Measurements from ENCODE around the gene FOXO3. TPM values are rescaled to one million over a fixed set of nuclear protein-coding genes. Genes with fewer than 3 reads are reported as not detected.

FOXO3 gene
- total RNA-seq, 1 experiment from 2014 or later: 10.5 TPM

DNA sequence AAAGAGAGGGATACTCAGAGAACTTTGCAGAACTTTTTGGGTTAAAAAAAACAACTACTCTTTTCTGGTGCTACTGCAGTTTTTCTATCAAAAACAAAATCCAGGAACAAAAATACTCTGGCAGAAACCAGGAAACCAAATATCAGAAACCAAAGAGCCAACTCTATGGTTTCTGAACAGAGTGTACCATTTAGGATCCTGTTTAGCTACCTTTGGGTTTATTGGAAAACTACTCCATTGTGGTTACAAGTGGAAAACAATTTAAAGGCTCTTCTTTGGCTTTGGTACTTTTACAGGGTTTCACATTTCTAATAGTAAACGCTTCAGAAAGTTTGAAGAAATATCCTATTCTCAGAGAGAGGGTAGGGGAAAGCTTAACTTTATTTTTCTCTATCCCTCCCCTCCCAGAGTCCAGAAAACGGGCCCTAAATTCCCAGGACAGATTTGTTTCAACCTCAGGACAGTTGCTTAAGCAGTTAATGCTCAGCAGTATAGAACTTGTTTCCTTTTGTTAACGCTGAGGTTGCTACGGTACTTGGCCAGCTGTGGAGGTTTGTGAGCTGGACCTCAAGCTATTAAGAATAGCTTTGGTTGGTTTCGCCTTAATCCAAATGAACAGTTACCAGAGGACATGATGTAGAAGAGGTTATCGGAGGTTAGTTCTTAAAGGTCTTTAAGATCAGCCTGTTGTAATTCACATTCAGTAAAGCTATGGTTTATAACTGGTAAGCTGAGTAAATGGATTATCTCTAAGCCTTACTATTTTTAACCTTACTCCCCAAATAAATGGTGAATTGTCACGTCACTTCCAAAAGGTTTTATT, 47.9 kb downstream of the FOXO3 start:
- Histone ChIP-seq H2AFZ (ENCODE audit: low read length) (no peak overlapping the region), H3K9me2 (replicated peaks; ENCODE audit: insufficient read depth, low read length) (no peaks in the 10 kb centered on the region), H3K36me3 (ENCODE audit: insufficient read depth, low read length) (no peaks in the 10 kb centered on the region), H3K27ac (ENCODE audit: low read length) (no peak overlapping the region), H3K4me3 (ENCODE audit: low read length) (no peak overlapping the region), H3K4me2 (ENCODE audit: low read depth, low read length, poor library complexity, severe bottlenecking) (no peak overlapping the region), H3K9me3 (ENCODE audit: low read length) (no peaks in the 10 kb centered on the region), H3K9ac (ENCODE audit: low read length) (no peak overlapping the region), H3K79me2 (ENCODE audit: low read length) (no peaks in the 10 kb centered on the region), H3K27me3 (ENCODE audit: low read length) (no peaks in the 10 kb centered on the region), H3K4me1 (ENCODE audit: low read length) (no peaks in the 10 kb centered on the region), H4K20me1 (ENCODE audit: insufficient read depth, low read depth, low read length) (peaks cover 54% of the 10 kb centered on the region)
- DNase-seq: no peak

DNA sequence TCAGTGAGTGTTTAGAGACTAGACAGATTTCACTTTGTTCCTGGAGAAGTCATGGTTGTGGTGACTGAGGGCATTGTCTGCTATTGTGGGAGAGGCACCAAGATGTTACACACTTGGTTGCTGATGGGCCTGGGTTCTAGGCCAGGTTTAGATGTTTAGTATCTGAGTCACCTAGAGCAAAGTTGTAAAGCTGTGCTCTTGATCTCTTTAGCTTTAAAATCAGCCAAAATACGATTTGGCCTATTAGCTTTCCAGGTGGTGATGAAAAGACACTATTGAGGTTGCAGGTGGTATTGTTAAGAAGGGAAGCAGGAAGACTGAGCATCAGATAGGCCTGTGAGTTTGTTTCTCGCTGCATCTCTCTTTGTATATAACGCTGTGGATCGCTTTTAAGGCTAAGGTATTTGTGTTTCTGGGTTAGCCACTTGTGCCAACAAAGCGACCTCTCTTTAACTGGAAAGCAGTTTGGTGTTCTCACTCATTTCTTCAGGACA, 48.6 kb downstream of the FOXO3 start:
- H3K9ac ChIP-seq (ENCODE audit: low read length): no peak overlapping the region
- DNase-seq: no peak
- H2AFZ ChIP-seq (ENCODE audit: low read length): no peak overlapping the region
- H3K27me3 ChIP-seq (ENCODE audit: low read length): no peaks in the 10 kb centered on the region
- H3K27ac ChIP-seq (ENCODE audit: low read length): no peak overlapping the region
- H3K9me3 ChIP-seq (ENCODE audit: low read length): no peaks in the 10 kb centered on the region
- H3K9me2 ChIP-seq (replicated peaks; ENCODE audit: insufficient read depth, low read length): no peaks in the 10 kb centered on the region
- no peaks in the 10 kb centered on the region for H3K79me2 ChIP-seq (ENCODE audit: low read length)
- peaks cover 53% of the 10 kb centered on the region for H4K20me1 ChIP-seq (ENCODE audit: insufficient read depth, low read depth, low read length)
- H3K4me1 ChIP-seq (ENCODE audit: low read length): no peaks in the 10 kb centered on the region
- H3K36me3 ChIP-seq (ENCODE audit: insufficient read depth, low read length): no peaks in the 10 kb centered on the region
- no peak overlapping the region for H3K4me3 ChIP-seq (ENCODE audit: low read length)
- no peak overlapping the region for H3K4me2 ChIP-seq (ENCODE audit: low read depth, low read length, poor library complexity, severe bottlenecking)

DNA sequence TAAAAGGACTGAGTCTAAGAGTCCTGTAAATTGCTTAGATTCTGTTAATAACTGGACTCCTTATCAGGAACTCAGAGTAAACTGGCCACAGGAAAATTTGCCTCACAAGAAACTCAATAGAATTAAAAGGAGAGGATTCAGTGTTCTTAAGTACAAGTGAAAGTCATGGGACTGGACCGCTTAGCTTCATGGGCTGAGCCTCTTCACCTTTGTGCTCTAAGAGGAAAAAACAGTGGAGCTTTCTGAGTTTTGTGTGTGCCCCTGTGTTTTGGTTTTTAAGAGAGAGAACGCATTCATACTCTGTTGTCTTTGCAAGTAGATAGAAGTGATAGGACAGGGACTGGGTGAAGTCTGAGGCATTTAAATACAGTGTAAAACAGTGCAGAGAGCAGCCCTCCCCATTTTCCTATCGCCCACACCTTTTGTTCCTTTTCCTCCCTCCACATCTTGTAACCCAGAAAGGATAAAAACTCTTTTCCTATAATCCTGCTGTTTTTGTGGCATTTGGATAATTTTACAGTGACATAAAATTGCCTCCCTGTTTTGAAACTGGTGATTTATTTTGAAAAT, 49.6 kb downstream of the FOXO3 start:
- DNase-seq: no peak
- Histone ChIP-seq H3K36me3 (ENCODE audit: insufficient read depth, low read length) (no peaks in the 10 kb centered on the region), H3K79me2 (ENCODE audit: low read length) (no peaks in the 10 kb centered on the region), H3K4me3 (ENCODE audit: low read length) (no peak overlapping the region), H3K27me3 (ENCODE audit: low read length) (no peaks in the 10 kb centered on the region), H3K27ac (ENCODE audit: low read length) (no peak overlapping the region), H3K9me2 (replicated peaks; ENCODE audit: insufficient read depth, low read length) (no peaks in the 10 kb centered on the region), H3K9me3 (ENCODE audit: low read length) (no peaks in the 10 kb centered on the region), H2AFZ (ENCODE audit: low read length) (no peak overlapping the region), H3K9ac (ENCODE audit: low read length) (no peak overlapping the region), H3K4me2 (ENCODE audit: low read depth, low read length, poor library complexity, severe bottlenecking) (no peak overlapping the region), H3K4me1 (ENCODE audit: low read length) (no peaks in the 10 kb centered on the region), H4K20me1 (ENCODE audit: insufficient read depth, low read depth, low read length) (peaks cover 54% of the 10 kb centered on the region)

DNA sequence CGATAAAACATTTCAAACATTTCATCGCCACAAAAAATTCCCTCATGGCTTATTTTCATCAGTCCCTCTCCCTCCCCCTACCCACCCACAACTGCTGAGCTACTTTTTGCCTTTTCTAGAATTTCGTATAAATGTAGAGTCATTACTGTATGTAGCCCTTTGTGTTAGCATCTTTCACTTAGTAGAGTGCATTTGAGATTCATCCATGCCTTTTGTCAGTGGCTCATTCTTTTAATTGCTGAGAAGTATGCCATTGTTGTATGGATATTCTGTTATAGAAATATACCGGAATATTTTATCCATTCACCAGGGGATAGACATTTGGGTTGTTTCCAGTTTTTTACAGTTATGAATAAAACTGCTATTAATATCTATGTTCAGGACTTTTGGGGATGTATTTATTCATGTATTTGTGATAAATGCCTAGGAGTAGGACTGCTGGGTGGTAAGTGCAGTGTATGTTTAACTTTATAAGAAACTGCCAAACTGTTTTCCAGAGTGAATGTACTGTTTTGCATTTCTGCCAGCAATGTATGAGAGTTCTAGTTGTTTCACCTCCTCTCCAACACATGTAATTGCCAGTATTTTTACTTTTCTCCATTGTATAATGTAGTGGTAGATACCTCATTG, 50.4 kb downstream of the FOXO3 start:
- H3K9ac ChIP-seq (ENCODE audit: low read length): no peak overlapping the region
- no peaks in the 10 kb centered on the region for H3K4me1 ChIP-seq (ENCODE audit: low read length)
- no peaks in the 10 kb centered on the region for H3K79me2 ChIP-seq (ENCODE audit: low read length)
- no peaks in the 10 kb centered on the region for H3K9me3 ChIP-seq (ENCODE audit: low read length)
- H3K36me3 ChIP-seq (ENCODE audit: insufficient read depth, low read length): no peaks in the 10 kb centered on the region
- peaks cover 51% of the 10 kb centered on the region for H4K20me1 ChIP-seq (ENCODE audit: insufficient read depth, low read depth, low read length)
- no peaks in the 10 kb centered on the region for H3K9me2 ChIP-seq (replicated peaks; ENCODE audit: insufficient read depth, low read length)
- no peak overlapping the region for H3K4me3 ChIP-seq (ENCODE audit: low read length)
- DNase-seq: no peak
- H3K4me2 ChIP-seq (ENCODE audit: low read depth, low read length, poor library complexity, severe bottlenecking): no peak overlapping the region
- H3K27ac ChIP-seq (ENCODE audit: low read length): no peak overlapping the region
- no peaks in the 10 kb centered on the region for H3K27me3 ChIP-seq (ENCODE audit: low read length)
- no peak overlapping the region for H2AFZ ChIP-seq (ENCODE audit: low read length)

DNA sequence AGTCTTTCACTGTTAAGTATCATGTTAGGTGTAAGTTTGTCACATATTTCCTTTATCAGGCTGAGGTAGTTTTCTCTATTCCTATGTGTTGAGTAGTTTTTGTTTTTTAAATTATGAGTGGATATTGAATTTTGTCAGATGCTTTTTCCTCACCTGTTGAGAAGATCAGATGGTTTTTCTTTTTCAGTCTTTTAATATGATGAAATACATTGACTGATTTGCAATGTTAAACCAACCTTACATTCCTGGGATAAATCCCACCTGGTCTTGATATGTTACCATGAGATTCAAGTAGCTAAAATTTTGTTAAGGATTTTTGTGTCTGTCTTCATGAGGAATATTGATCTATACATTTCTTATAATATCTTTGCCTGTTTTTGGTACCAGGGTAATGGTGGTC, 52.1 kb downstream of the FOXO3 start:
- Histone ChIP-seq H3K9ac (ENCODE audit: low read length) (no peak overlapping the region), H3K4me1 (ENCODE audit: low read length) (no peaks in the 10 kb centered on the region), H3K9me2 (replicated peaks; ENCODE audit: insufficient read depth, low read length) (no peaks in the 10 kb centered on the region), H3K79me2 (ENCODE audit: low read length) (no peaks in the 10 kb centered on the region), H3K27ac (ENCODE audit: low read length) (no peak overlapping the region), H3K27me3 (ENCODE audit: low read length) (no peaks in the 10 kb centered on the region), H2AFZ (ENCODE audit: low read length) (no peak overlapping the region), H3K9me3 (ENCODE audit: low read length) (no peaks in the 10 kb centered on the region), H3K4me3 (ENCODE audit: low read length) (no peak overlapping the region), H4K20me1 (ENCODE audit: insufficient read depth, low read depth, low read length) (peaks cover 48% of the 10 kb centered on the region), H3K4me2 (ENCODE audit: low read depth, low read length, poor library complexity, severe bottlenecking) (no peak overlapping the region), H3K36me3 (ENCODE audit: insufficient read depth, low read length) (no peaks in the 10 kb centered on the region)
- DNase-seq: no peak

DNA sequence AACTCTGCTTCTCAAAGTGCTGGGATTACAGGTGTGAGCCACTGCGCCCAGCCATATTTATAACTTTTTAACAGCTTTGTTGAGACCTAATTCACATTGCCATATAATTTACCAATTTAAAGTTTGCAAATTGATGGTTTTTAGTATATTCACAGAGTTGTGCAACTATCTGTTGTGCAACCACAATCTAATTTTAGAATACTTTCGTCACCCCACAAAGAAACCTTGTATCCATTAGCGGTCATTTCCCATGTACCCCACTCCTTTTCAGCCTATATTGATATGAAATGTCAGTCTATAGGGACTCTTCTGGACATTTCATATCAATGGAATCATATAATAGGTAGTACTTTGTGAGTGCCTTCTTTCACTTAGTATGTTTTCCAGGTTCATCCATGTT, 55.8 kb downstream of the FOXO3 start:
- H3K9ac ChIP-seq (ENCODE audit: low read length): no peak overlapping the region
- no peak overlapping the region for H3K4me2 ChIP-seq (ENCODE audit: low read depth, low read length, poor library complexity, severe bottlenecking)
- H2AFZ ChIP-seq (ENCODE audit: low read length): no peak overlapping the region
- no peaks in the 10 kb centered on the region for H3K9me2 ChIP-seq (replicated peaks; ENCODE audit: insufficient read depth, low read length)
- no peak for DNase-seq
- no peak overlapping the region for H3K4me3 ChIP-seq (ENCODE audit: low read length)
- no peaks in the 10 kb centered on the region for H3K9me3 ChIP-seq (ENCODE audit: low read length)
- no peaks in the 10 kb centered on the region for H3K36me3 ChIP-seq (ENCODE audit: insufficient read depth, low read length)
- H4K20me1 ChIP-seq (ENCODE audit: insufficient read depth, low read depth, low read length): peaks cover 48% of the 10 kb centered on the region
- H3K27ac ChIP-seq (ENCODE audit: low read length): no peak overlapping the region
- peaks cover 11% of the 10 kb centered on the region for H3K4me1 ChIP-seq (ENCODE audit: low read length)
- H3K27me3 ChIP-seq (ENCODE audit: low read length): no peaks in the 10 kb centered on the region
- H3K79me2 ChIP-seq (ENCODE audit: low read length): no peaks in the 10 kb centered on the region

DNA sequence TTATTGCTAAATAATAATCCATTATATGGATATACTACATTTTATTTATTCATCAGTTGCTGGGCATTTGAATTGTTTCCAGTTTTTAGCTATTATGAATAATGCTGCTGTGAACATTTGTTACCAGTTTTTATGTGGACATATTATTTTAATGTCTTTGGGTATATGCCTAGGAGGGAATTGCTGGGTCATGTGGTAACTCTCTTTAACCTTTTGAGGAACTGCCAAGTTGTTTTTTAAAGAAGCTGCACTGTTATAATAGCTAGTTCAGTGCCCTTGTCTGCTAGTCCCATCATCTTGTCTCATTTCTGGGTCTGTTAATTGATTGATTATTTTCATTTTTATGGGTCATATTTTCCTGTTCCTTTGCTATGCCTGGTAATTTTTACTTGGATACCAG, 56.3 kb downstream of the FOXO3 start:
- H3K79me2 ChIP-seq (ENCODE audit: low read length): no peaks in the 10 kb centered on the region
- H3K27me3 ChIP-seq (ENCODE audit: low read length): no peaks in the 10 kb centered on the region
- no peak overlapping the region for H3K27ac ChIP-seq (ENCODE audit: low read length)
- H3K4me2 ChIP-seq (ENCODE audit: low read depth, low read length, poor library complexity, severe bottlenecking): no peak overlapping the region
- H3K9me2 ChIP-seq (replicated peaks; ENCODE audit: insufficient read depth, low read length): no peaks in the 10 kb centered on the region
- H3K9me3 ChIP-seq (ENCODE audit: low read length): no peaks in the 10 kb centered on the region
- no peak overlapping the region for H2AFZ ChIP-seq (ENCODE audit: low read length)
- peaks cover 48% of the 10 kb centered on the region for H4K20me1 ChIP-seq (ENCODE audit: insufficient read depth, low read depth, low read length)
- H3K36me3 ChIP-seq (ENCODE audit: insufficient read depth, low read length): no peaks in the 10 kb centered on the region
- no peak overlapping the region for H3K9ac ChIP-seq (ENCODE audit: low read length)
- no peak overlapping the region for H3K4me3 ChIP-seq (ENCODE audit: low read length)
- peaks cover 11% of the 10 kb centered on the region for H3K4me1 ChIP-seq (ENCODE audit: low read length)
- DNase-seq: no peak

DNA sequence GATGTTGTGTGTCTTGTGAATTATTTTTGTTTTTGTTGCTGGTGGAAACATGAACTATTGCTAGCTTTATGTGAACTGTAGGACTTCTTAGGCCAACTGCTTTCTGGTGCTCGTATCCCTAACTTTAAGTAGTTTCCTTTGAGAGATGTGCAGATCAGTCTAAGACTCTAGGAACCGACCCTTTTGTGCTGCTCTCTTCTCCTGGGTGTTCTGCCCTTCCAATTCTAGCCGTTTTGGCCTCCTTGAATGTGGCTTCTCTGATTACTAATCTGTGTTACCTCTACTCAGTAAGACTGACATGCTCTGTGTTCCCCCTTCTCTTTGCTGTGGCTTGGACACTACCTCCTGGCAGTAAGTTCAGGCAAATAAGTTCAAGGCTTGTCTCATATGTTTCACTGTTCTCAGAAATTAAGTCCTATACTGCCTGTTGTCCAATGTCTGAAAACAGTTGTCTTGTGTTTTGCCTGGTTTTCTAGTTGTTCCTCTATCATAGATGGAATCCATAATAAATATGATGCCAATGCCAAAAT, 58.0 kb downstream of the FOXO3 start:
- H3K27ac ChIP-seq (ENCODE audit: low read length): no peak overlapping the region
- H3K9me3 ChIP-seq (ENCODE audit: low read length): no peaks in the 10 kb centered on the region
- no peak for DNase-seq
- H4K20me1 ChIP-seq (ENCODE audit: insufficient read depth, low read depth, low read length): peaks cover 51% of the 10 kb centered on the region
- no peak overlapping the region for H3K9ac ChIP-seq (ENCODE audit: low read length)
- H3K9me2 ChIP-seq (replicated peaks; ENCODE audit: insufficient read depth, low read length): no peaks in the 10 kb centered on the region
- H3K27me3 ChIP-seq (ENCODE audit: low read length): no peaks in the 10 kb centered on the region
- no peaks in the 10 kb centered on the region for H3K36me3 ChIP-seq (ENCODE audit: insufficient read depth, low read length)
- H2AFZ ChIP-seq (ENCODE audit: low read length): no peak overlapping the region
- H3K4me1 ChIP-seq (ENCODE audit: low read length): peaks cover 11% of the 10 kb centered on the region
- H3K79me2 ChIP-seq (ENCODE audit: low read length): no peaks in the 10 kb centered on the region
- no peak overlapping the region for H3K4me2 ChIP-seq (ENCODE audit: low read depth, low read length, poor library complexity, severe bottlenecking)
- H3K4me3 ChIP-seq (ENCODE audit: low read length): no peak overlapping the region

Measured in Karpas-422 (cell line).